Right lobe of liver (tissue), 4 donors: Measurements from ENCODE around the gene PHTF2.

Source experiments
- CTCF ChIP-seq, 4 donors: fragments of 200-600 bp in 3 of 4; fragments of 450-650 bp in 1 of 4; IDR thresholded peaks; one replicate each; pipeline versions ENCODE4 v1.5.1 to v1.8.0; 2016 to 2022; ENCODE audit warnings: antibody characterized with exemption in 4 of 4, mild to moderate bottlenecking in 2 of 4
- POLR2A ChIP-seq: fragments of 450-650 bp; IDR thresholded peaks from one replicate; pipeline ENCODE4 v1.6.1; 2017; ENCODE audit warnings: antibody characterized with exemption, mild to moderate bottlenecking
- donor health status: DM: no; HTN: no; CAD: no.
- donor health status: DM: no; HTN: no; CAD: no.
- donor health status: DM: no; HTN: yes; CAD: no.

- TF ChIP-seq CTCF (IDR thresholded peaks at IDR 0.05) = no peak
- TF ChIP-seq POLR2A = no peak
Observed at GRCh38 chr7:77796109-77796508, 2.5 kb upstream of the PHTF2 start.
